NCI-H1694 treated with DMSO at 0.1 percent for 48 hours (cell line): ENCODE measurements around the gene DPH6.
"Not testable (repeated sequence)": the region's sequence is repeated elsewhere in the genome, so short reads cannot be mapped to it uniquely, and the experiment has no call there.

Source experiments
- DNase-seq: peaks from one replicate; lab custom pipeline; 2025; lab: John Stamatoyannopoulos, UW

DPH6 gene

GRCh38 chr15:35437157-35437556 lies 108.8 kb downstream of the DPH6 start:
- no peak for DNase-seq

- DNase-seq = no peak
These were observed 109.5 kb downstream of the DPH6 start for GRCh38 chr15:35436422-35436821.

GRCh38 chr15:35431281-35431680 lies 114.7 kb downstream of the DPH6 start:
- DNase-seq = no peak

- DNase-seq = no peak
These were observed 115.7 kb downstream of the DPH6 start for GRCh38 chr15:35430301-35430700.

- DNase-seq = no peak
These were observed 118.5 kb downstream of the DPH6 start for GRCh38 chr15:35427496-35427895.

- no peak for DNase-seq
These were observed 118.9 kb downstream of the DPH6 start for GRCh38 chr15:35427091-35427490.

GRCh38 chr15:35410775-35411174 lies 135.2 kb downstream of the DPH6 start:
- DNase-seq = no peak

- DNase-seq = no peak
These were observed 146.1 kb downstream of the DPH6 start for GRCh38 chr15:35399901-35400300.

- DNase-seq = no peak
These were observed 148.9 kb downstream of the DPH6 start for GRCh38 chr15:35397027-35397426.

- no peak for DNase-seq
These were observed 151.5 kb downstream of the DPH6 start for GRCh38 chr15:35394416-35394815.

- DNase-seq = no peak
These were observed 152.6 kb downstream of the DPH6 start for GRCh38 chr15:35393398-35393797.

- not testable (repeated sequence) for DNase-seq
These were observed 154.5 kb downstream of the DPH6 start for GRCh38 chr15:35391408-35391984.

- DNase-seq = no peak
These were observed 162.5 kb downstream of the DPH6 start for GRCh38 chr15:35383506-35383905.

- DNase-seq = no peak
These were observed 164.6 kb downstream of the DPH6 start for GRCh38 chr15:35381328-35381727.

GRCh38 chr15:35379972-35380371 lies 166.0 kb downstream of the DPH6 start:
- DNase-seq = no peak

GRCh38 chr15:35378454-35378853 lies 167.5 kb downstream of the DPH6 start:
- DNase-seq = not testable (repeated sequence)

- DNase-seq = no peak
These were observed 169.3 kb downstream of the DPH6 start for GRCh38 chr15:35376707-35377106.

GRCh38 chr15:35374661-35375060 lies 171.3 kb downstream of the DPH6 start:
- DNase-seq = no peak

GRCh38 chr15:35362195-35362829 lies 183.7 kb downstream of the DPH6 start:
- DNase-seq = no peak

GRCh38 chr15:35358824-35359223 lies 187.1 kb downstream of the DPH6 start:
- DNase-seq = no peak

- no peak for DNase-seq
These were observed 194.9 kb downstream of the DPH6 start for GRCh38 chr15:35351059-35351458.

GRCh38 chr15:35349916-35350315 lies 196.0 kb downstream of the DPH6 start:
- DNase-seq = no peak

GRCh38 chr15:35330916-35331315 lies 215.0 kb downstream of the DPH6 start:
- DNase-seq = no peak

- no peak for DNase-seq
These were observed 215.8 kb downstream of the DPH6 start for GRCh38 chr15:35330048-35330695.
